HepG2 (cell line): ENCODE results near the gene TMEM187.

Source experiments
- CEBPB ChIP-seq: IDR thresholded peaks from 2 replicates; pipeline ENCODE4 v1.6.1; 2011; ENCODE audit warnings: low read depth, low read length, improper control_type of control experiment, borderline replicate concordance
- MAX ChIP-seq: IDR thresholded peaks from 2 replicates; pipeline ENCODE4 v1.6.1; 2012; ENCODE audit warnings: inconsistent platforms
- MXD3 ChIP-seq: IDR thresholded peaks from 2 replicates; pipeline ENCODE4 v1.6.1; 2016; ENCODE audit warnings: mild to moderate bottlenecking, missing biosample characterization, missing genetic modification reagents
- POLR2AphosphoS5 ChIP-seq: IDR thresholded peaks from 2 replicates; pipeline ENCODE4 v1.6.1; 2012; ENCODE audit warnings: low read depth, low read length
- RXRA ChIP-seq: sonication (generic); formaldehyde crosslinking; IDR thresholded peaks from 2 replicates; pipeline ENCODE4 v1.5.1; 2020; ENCODE audit warnings: missing genetic modification reagents
- TCF12 ChIP-seq, 2 experiments: fragments of 450-650 bp in 1 of 2; sonication (generic) in 1 of 2; formaldehyde crosslinking in 1 of 2; IDR thresholded peaks; 2 replicates each; pipeline versions ENCODE4 v1.6.1 to v1.8.0; 2017 to 2022; ENCODE audit warnings: antibody characterized with exemption in 1 of 2, mild to moderate bottlenecking in 1 of 2, missing genetic modification reagents in 1 of 2, moderate library complexity in 1 of 2
- TF ChIP-seq, protein P1 (sequence below): sonication (generic); formaldehyde crosslinking; IDR thresholded peaks from 2 replicates; pipeline ENCODE4 v1.5.0; 2020; ENCODE audit warnings: mild to moderate bottlenecking, missing genetic modification reagents, moderate library complexity

DNA sequence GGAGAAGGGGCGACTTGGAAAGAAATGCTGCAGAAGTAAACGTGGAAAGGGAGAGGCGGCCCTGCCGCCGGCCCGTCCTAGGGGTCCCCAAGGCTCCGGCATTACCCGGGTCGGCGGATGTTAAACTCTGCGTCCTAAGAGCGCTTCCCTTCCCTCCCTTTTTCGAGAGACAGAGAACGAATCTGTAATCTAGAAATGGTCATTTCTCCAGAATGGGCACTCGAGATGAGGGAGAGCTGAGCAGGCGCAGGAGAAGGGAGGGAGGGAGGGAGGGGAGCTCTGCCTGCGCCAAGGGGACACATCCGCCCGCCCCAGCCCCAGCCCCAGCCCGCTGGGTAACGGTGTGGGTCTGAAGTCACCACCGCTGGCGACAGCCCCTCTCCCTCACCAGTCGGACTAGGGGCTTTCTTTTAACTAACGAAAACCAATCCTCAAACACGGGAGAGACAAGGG is 2.6 kb upstream of the TMEM187 start:
- TF ChIP-seq TCF12 (IDR thresholded peaks at IDR 0.05) (no peak), TCF12 (CRISPR knock-in tag; IDR thresholded peaks at IDR 0.05) (no peak), POLR2AphosphoS5 (no peak), CEBPB (no peak), MAX (no peak), RXRA (CRISPR knock-in tag) (no peak), MXD3 (CRISPR knock-in tag) (no peak)
- TF ChIP-seq, protein P1, sequence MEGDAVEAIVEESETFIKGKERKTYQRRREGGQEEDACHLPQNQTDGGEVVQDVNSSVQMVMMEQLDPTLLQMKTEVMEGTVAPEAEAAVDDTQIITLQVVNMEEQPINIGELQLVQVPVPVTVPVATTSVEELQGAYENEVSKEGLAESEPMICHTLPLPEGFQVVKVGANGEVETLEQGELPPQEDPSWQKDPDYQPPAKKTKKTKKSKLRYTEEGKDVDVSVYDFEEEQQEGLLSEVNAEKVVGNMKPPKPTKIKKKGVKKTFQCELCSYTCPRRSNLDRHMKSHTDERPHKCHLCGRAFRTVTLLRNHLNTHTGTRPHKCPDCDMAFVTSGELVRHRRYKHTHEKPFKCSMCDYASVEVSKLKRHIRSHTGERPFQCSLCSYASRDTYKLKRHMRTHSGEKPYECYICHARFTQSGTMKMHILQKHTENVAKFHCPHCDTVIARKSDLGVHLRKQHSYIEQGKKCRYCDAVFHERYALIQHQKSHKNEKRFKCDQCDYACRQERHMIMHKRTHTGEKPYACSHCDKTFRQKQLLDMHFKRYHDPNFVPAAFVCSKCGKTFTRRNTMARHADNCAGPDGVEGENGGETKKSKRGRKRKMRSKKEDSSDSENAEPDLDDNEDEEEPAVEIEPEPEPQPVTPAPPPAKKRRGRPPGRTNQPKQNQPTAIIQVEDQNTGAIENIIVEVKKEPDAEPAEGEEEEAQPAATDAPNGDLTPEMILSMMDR (CRISPR knock-in tag) = no peak
